H1 (cell line): ENCODE measurements around the gene OTUB1. TPM values are rescaled to one million over a fixed set of nuclear protein-coding genes. Genes with fewer than 3 reads are reported as not detected.

Source experiments
- ASH2L ChIP-seq: fragments of 200-600, 300-600 bp; sonication (generic); IDR thresholded peaks from one replicate; pipeline ENCODE4 v1.7.1; 2017; ENCODE audit warnings: low read length
- BCL11A ChIP-seq, 2 experiments: IDR thresholded peaks; one replicate each; pipeline ENCODE4 v1.6.1; 2011; ENCODE audit warnings: low read depth in 2 of 2, low read length in 2 of 2, mild to moderate bottlenecking in 2 of 2
- CEBPB ChIP-seq: IDR thresholded peaks from 2 replicates; pipeline ENCODE4 v1.6.1; 2012; ENCODE audit warnings: low read depth, low read length
- E2F6 ChIP-seq: IDR thresholded peaks from 2 replicates; pipeline ENCODE4 v1.6.1; 2012; ENCODE audit warnings: inconsistent platforms
- EGR1 ChIP-seq: IDR thresholded peaks from 2 replicates; pipeline ENCODE4 v1.6.1; 2011; ENCODE audit warnings: low read depth, low read length, borderline replicate concordance
- EZH2 ChIP-seq: fragments of 200-600 bp; sonication (generic); IDR thresholded peaks from 2 replicates; pipeline ENCODE4 v1.7.1; 2012; ENCODE audit warnings: low read depth, mild to moderate bottlenecking, moderate library complexity, low read length, inconsistent platforms; ENCODE audit not compliant: severe bottlenecking
- GTF2F1 ChIP-seq: IDR thresholded peaks from 2 replicates; pipeline ENCODE4 v1.6.1; 2012; ENCODE audit warnings: low read depth, low read length, improper control_type of control experiment, borderline replicate concordance
- KDM5A ChIP-seq: fragments of 200-600 bp; IDR thresholded peaks from 2 replicates; pipeline ENCODE4 v1.7.1; 2012; ENCODE audit warnings: mild to moderate bottlenecking, low read length, inconsistent platforms, mixed read lengths
- polyA plus RNA-seq, 7 experiments: library from polyadenylated mRNA; depleted of rRNA in 3 of 7; stranded (reverse) in 5 of 7; unstranded in 2 of 7; fragments of >200 nt in 5 of 7; fragments of 200-250 nt in 2 of 7; gene quantifications; 1 replicate in 5 of 7; 2 replicates in 1 of 7; 4 replicates in 1 of 7; pipeline versions ENCODE4 v1.2.1 to v1.2.3, GENCODE V29; 2011 to 2013; ENCODE audit warnings: missing spikeins in 2 of 7, mixed read lengths in 2 of 7
- total RNA-seq: library from RNA; stranded (reverse); fragmentation: NEBNext Ultra II Directional; extraction: Animal tissue kit (Norgen Biotek cat#: 25700); gene quantifications from 2 replicates; pipeline ENCODE4 v1.2.1, GENCODE V29; 2021
- TF ChIP-seq, protein P1 (sequence below): fragments of 300-600 bp; sonication (generic); IDR thresholded peaks from 2 replicates; pipeline ENCODE4 v1.7.1; 2012; ENCODE audit warnings: low read length, moderate library complexity, mild to moderate bottlenecking, inconsistent platforms; ENCODE audit not compliant: insufficient replicate concordance

Gene OTUB1
- total and polyA plus RNA-seq, 2 of the 8 experiments (the other 6 are each of a cell fraction or from before 2014, with no cell fraction given): 110 to 274 TPM

DNA sequence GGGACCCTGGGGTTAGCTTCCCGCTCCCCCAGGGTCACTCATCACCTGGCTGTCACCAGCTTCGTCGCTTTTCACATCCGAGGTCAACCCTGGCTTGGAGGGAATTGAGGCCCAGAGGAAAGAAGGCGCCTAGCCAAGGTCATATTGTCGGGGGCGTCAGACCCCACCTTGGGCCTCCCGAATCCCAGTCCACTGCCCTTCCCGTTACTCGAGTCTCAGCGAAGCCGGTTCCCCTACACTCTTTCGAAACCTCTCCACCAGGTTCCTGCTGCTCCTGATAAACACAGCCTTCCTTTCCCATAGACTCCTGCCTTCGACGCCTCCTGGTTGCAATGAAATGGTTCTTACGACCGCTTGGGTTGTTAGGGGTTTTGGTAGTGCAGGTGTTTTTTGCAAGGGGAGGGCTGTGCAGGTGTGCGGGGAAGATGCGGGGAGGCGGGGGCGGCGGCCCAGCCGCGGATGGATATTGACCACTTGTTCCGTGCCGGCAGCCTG, 46.8 kb upstream of the OTUB1 start (continued):
- TF ChIP-seq, protein P1, sequence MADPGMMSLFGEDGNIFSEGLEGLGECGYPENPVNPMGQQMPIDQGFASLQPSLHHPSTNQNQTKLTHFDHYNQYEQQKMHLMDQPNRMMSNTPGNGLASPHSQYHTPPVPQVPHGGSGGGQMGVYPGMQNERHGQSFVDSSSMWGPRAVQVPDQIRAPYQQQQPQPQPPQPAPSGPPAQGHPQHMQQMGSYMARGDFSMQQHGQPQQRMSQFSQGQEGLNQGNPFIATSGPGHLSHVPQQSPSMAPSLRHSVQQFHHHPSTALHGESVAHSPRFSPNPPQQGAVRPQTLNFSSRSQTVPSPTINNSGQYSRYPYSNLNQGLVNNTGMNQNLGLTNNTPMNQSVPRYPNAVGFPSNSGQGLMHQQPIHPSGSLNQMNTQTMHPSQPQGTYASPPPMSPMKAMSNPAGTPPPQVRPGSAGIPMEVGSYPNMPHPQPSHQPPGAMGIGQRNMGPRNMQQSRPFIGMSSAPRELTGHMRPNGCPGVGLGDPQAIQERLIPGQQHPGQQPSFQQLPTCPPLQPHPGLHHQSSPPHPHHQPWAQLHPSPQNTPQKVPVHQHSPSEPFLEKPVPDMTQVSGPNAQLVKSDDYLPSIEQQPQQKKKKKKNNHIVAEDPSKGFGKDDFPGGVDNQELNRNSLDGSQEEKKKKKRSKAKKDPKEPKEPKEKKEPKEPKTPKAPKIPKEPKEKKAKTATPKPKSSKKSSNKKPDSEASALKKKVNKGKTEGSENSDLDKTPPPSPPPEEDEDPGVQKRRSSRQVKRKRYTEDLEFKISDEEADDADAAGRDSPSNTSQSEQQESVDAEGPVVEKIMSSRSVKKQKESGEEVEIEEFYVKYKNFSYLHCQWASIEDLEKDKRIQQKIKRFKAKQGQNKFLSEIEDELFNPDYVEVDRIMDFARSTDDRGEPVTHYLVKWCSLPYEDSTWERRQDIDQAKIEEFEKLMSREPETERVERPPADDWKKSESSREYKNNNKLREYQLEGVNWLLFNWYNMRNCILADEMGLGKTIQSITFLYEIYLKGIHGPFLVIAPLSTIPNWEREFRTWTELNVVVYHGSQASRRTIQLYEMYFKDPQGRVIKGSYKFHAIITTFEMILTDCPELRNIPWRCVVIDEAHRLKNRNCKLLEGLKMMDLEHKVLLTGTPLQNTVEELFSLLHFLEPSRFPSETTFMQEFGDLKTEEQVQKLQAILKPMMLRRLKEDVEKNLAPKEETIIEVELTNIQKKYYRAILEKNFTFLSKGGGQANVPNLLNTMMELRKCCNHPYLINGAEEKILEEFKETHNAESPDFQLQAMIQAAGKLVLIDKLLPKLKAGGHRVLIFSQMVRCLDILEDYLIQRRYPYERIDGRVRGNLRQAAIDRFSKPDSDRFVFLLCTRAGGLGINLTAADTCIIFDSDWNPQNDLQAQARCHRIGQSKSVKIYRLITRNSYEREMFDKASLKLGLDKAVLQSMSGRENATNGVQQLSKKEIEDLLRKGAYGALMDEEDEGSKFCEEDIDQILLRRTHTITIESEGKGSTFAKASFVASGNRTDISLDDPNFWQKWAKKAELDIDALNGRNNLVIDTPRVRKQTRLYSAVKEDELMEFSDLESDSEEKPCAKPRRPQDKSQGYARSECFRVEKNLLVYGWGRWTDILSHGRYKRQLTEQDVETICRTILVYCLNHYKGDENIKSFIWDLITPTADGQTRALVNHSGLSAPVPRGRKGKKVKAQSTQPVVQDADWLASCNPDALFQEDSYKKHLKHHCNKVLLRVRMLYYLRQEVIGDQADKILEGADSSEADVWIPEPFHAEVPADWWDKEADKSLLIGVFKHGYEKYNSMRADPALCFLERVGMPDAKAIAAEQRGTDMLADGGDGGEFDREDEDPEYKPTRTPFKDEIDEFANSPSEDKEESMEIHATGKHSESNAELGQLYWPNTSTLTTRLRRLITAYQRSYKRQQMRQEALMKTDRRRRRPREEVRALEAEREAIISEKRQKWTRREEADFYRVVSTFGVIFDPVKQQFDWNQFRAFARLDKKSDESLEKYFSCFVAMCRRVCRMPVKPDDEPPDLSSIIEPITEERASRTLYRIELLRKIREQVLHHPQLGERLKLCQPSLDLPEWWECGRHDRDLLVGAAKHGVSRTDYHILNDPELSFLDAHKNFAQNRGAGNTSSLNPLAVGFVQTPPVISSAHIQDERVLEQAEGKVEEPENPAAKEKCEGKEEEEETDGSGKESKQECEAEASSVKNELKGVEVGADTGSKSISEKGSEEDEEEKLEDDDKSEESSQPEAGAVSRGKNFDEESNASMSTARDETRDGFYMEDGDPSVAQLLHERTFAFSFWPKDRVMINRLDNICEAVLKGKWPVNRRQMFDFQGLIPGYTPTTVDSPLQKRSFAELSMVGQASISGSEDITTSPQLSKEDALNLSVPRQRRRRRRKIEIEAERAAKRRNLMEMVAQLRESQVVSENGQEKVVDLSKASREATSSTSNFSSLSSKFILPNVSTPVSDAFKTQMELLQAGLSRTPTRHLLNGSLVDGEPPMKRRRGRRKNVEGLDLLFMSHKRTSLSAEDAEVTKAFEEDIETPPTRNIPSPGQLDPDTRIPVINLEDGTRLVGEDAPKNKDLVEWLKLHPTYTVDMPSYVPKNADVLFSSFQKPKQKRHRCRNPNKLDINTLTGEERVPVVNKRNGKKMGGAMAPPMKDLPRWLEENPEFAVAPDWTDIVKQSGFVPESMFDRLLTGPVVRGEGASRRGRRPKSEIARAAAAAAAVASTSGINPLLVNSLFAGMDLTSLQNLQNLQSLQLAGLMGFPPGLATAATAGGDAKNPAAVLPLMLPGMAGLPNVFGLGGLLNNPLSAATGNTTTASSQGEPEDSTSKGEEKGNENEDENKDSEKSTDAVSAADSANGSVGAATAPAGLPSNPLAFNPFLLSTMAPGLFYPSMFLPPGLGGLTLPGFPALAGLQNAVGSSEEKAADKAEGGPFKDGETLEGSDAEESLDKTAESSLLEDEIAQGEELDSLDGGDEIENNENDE: no peak
- no peak for TF ChIP-seq E2F6
- no peak for TF ChIP-seq EZH2
- no peak for TF ChIP-seq EGR1
- TF ChIP-seq KDM5A: peak; percentile 34; the same call in 1 of the 2 replicates
- no peak for TF ChIP-seq BCL11A (IDR thresholded peaks at IDR 0.05; ENCODE audit: low read depth in 2 of 2, low read length in 2 of 2)
- TF ChIP-seq ASH2L: no peak
- no peak for TF ChIP-seq CEBPB
- TF ChIP-seq GTF2F1: no peak
